Hindlimb muscle (tissue), 1 donor: ENCODE data around the gene TAF12. TPM values are rescaled to one million over a fixed set of nuclear protein-coding genes. Genes with fewer than 3 reads are reported as not detected.
"Not testable (repeated sequence)": the region's sequence is repeated elsewhere in the genome, so short reads cannot be mapped to it uniquely, and the experiment has no call there.

Source experiments
- DNase-seq: peaks from one replicate; pipeline ENCODE4 v3.0.0-alpha.2; 2013
- polyA plus RNA-seq: library from polyadenylated mRNA; unstranded; fragments of 120-200 nt; gene quantifications from one replicate; pipeline ENCODE4 v1.2.1, GENCODE V29; 2013; ENCODE audit not compliant: insufficient read length

Gene TAF12
- polyA plus RNA-seq, 1 donor: 28.6 TPM

GRCh38 chr1:28581531-28582247 lies 61.2 kb downstream of the TAF12 start:
- peak; percentile 96 for DNase-seq

- DNase-seq: peak; percentile 19
Observed at GRCh38 chr1:28580722-28581530, 61.9 kb downstream of the TAF12 start.

- no peak for DNase-seq
Observed at GRCh38 chr1:28579401-28579800, 63.5 kb downstream of the TAF12 start.

GRCh38 chr1:28578696-28579218 lies 64.1 kb downstream of the TAF12 start:
- no peak for DNase-seq

- DNase-seq: no peak
Observed at GRCh38 chr1:28577738-28578536, 64.9 kb downstream of the TAF12 start.

GRCh38 chr1:28577052-28577678 lies 65.7 kb downstream of the TAF12 start:
- no peak for DNase-seq

GRCh38 chr1:28573564-28573963 lies 69.3 kb downstream of the TAF12 start:
- DNase-seq: no peak

- DNase-seq: not testable (repeated sequence)
Observed at GRCh38 chr1:28572891-28573290, 70.0 kb downstream of the TAF12 start.

- DNase-seq: no peak
Observed at GRCh38 chr1:28571911-28572310, 71.0 kb downstream of the TAF12 start.

- no peak for DNase-seq
Observed at GRCh38 chr1:28566931-28567330, 75.9 kb downstream of the TAF12 start.

- DNase-seq: no peak
Observed at GRCh38 chr1:28565726-28566125, 77.1 kb downstream of the TAF12 start.

GRCh38 chr1:28565040-28565439 lies 77.8 kb downstream of the TAF12 start:
- DNase-seq: no peak

GRCh38 chr1:28564310-28564709 lies 78.6 kb downstream of the TAF12 start:
- no peak for DNase-seq

- DNase-seq: no peak
Observed at GRCh38 chr1:28560886-28561285, 82.0 kb downstream of the TAF12 start.

Other genes starting within 250 kb of the TAF12 start
- 33.3 TPM for gene RCC1, start 137.0 kb downstream of the TAF12 start, polyA plus RNA-seq
- 20.9 TPM for gene TRNAU1AP, start 90.0 kb downstream of the TAF12 start, polyA plus RNA-seq
- gene RAB42, start 50.8 kb downstream of the TAF12 start, polyA plus RNA-seq: 7.0 TPM
- gene RNU11, start 5.5 kb upstream of the TAF12 start, polyA plus RNA-seq: not detected
- gene GMEB1, start 25.7 kb upstream of the TAF12 start, polyA plus RNA-seq: 9.7 TPM
- 49.4 TPM for gene YTHDF2, start 93.9 kb upstream of the TAF12 start, polyA plus RNA-seq
- 0.74 TPM for gene OPRD1, start 169.1 kb upstream of the TAF12 start, polyA plus RNA-seq